ENCODE measurements around the gene APOB. TPM values are rescaled to one million over a fixed set of nuclear protein-coding genes. Genes with fewer than 3 reads are reported as not detected.

Gene APOB
- total and polyA plus RNA-seq, 2 of the 8 experiments (the other 6 are each of a cell fraction or from before 2014, with no cell fraction given), result 0.15 to 0.61 TPM

- TF ChIP-seq CHD7 (IDR thresholded peaks at IDR 0.05; ENCODE audit: insufficient replicate concordance, low read length), result no peak
Measured at GRCh38 chr2:20977520-20978180, 66.2 kb downstream of the APOB start (continued).

All from H1 (cell line).